ENCODE measurements around the gene UNC13A.

Gene UNC13A

DNA sequence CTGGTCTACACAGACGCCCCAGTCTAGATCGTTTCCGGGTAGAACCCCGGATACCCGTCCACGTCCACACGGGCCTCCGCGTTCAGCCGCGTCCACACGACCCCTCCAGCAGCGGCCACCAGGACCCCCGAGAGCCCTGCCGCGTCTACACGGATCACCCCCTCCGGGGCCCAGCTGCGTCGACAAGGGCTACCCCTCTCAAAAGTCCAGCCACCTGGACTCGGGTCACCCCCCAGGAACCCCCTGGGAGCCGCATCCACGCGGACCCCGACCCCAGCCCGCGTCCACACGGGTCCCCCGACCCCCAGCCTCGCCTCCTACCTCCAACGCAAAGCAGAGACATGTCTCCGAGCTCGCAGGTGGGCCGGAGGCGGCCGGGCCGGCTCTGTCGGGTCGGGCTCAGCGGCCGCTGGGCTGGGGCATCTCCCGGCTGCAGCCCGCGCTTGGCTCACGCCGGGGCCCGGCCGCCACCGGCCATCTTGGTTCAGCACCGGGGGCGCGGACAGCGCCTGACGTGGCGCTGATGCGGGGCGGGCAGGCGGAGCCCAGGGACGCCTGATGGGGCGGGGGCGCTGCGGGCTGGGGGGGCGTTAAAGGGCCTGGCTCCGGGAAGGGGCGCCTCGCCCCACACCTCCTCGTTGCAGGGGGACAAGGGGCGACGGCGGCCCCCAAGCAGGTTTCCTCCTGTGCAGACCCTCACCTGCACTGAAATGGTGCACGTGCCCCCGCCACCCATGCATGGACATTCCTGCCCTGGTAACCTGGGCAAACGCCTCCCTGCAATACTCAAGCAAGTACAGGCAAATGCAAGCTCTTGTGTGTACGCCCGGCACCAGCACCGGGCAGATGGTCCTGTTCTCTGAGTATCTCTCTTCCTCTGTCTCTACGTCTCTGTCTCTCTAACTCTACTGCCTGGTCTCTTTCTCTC lies at the start of gene UNC13A:
TSS of gene UNC13A (minus strand) at position 498 of the 928 bp plus-strand sequence. CDS start at position 343, 155 bp downstream.
- DNase-seq = peak; percentile 81

- no peak for DNase-seq
Measured at GRCh38 chr19:17737690-17738153, 49.6 kb upstream of the UNC13A start.

- DNase-seq = no peak
Measured at GRCh38 chr19:17735410-17735809, 47.3 kb upstream of the UNC13A start.

DNA sequence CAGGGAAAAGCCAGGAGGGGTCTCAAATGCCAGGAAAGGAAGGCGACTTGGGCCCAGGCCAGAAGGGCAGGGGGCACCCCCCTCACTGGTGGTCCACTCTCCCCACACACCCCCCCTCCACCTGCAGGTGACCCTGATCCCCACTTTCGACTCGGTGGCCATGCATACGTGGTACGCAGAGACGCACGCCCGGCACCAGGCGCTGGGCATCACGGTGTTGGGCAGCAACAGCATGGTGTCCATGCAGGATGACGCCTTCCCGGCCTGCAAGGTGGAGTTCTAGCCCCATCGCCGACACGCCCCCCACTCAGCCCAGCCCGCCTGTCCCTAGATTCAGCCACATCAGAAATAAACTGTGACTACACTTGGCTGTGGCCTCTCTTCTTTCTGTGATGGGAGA lies 46.0 kb upstream of the UNC13A start:
- DNase-seq = no peak

GRCh38 chr19:17733127-17733526 lies 45.0 kb upstream of the UNC13A start:
- DNase-seq = no peak

GRCh38 chr19:17727843-17728242 lies 39.7 kb upstream of the UNC13A start:
- DNase-seq = no peak

- no peak for DNase-seq
Measured at GRCh38 chr19:17726964-17727773, 39.0 kb upstream of the UNC13A start.

DNA sequence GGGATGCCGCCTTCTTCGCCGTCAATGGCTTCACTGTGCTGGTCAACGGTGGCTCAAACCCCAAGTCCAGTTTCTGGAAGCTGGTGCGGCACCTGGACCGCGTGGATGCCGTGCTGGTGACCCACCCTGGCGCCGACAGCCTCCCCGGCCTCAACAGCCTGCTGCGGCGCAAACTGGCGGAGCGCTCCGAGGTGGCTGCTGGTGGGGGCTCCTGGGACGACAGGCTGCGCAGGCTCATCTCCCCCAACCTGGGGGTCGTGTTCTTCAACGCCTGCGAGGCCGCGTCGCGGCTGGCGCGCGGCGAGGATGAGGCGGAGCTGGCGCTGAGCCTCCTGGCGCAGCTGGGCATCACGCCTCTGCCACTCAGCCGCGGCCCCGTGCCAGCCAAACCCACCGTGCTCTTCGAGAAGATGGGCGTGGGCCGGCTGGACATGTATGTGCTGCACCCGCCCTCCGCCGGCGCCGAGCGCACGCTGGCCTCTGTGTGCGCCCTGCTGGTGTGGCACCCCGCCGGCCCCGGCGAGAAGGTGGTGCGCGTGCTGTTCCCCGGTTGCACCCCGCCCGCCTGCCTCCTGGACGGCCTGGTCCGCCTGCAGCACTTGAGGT lies 38.1 kb upstream of the UNC13A start:
- DNase-seq = no peak

DNA sequence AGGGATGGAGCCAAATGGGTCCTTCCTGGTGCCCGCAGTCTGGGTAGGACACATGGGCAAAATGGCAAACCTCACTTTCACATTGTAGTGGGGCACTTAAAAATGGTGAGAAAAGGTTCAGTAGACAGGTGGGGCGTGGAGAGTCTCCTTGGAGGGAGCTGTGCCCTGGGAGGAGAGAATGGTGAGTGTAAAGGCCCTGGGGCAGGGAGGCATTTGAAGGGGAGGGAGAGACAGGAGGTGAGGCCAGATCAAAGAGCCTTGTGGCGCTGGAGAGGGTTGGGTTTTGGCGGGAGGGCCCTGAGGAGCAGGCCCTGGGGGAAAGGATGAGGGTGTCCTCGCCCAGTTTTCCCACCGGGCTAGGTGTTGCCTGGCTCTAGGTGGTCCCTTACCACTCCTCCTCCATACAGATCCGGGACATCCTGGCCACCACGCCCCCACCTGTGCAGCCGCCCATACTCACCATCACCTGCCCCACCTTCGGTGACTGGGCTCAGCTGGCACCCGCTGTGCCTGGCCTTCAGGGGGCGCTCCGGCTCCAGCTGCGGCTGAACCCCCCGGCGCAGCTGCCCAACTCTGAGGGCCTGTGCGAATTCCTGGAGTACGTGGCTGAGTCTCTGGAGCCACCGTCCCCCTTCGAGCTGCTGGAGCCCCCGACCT lies 37.4 kb upstream of the UNC13A start:
- DNase-seq = no peak

DNA sequence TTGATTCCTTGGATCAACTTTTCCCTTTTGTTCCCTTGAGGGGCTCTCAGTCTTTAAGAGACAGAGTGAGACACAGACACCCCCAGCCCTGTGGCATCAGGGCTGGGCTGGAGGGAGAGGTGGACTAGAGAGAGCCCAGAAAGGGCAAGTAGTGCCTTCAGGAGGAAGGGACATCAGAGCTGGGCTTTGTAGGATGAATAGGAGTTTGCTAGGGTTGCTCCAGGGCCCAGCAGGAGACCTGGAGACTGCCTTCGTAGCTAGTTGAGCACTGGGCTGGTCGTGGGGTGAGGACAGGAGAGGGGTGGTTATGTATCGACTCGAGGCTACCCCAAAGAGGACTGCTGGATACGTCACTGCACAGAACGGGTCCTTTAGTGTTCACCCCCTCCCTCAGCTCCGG lies 36.5 kb upstream of the UNC13A start:
- DNase-seq = no peak

GRCh38 chr19:17722655-17723240 lies 34.6 kb upstream of the UNC13A start:
- DNase-seq = no peak

DNA sequence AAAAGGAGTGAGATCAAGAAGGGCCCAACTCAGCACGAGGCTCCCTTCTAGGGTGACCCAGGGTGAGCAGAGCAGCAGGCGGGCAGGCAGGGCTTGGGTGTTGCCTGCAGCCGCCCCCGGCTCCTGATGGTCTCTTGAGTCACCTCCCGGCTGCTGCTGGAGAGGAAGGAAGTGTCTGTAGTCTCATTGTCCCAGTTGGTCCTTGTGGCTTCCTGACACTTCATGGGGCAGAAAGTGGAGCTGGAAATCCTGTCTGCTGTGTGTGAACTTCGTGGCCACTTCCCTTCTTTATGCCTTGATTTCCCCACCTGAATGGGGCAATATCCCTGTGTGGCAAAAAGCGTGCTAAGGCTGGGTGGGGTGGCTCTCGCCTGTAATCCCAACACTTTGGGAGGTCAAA lies 33.7 kb upstream of the UNC13A start:
- DNase-seq = no peak

DNA sequence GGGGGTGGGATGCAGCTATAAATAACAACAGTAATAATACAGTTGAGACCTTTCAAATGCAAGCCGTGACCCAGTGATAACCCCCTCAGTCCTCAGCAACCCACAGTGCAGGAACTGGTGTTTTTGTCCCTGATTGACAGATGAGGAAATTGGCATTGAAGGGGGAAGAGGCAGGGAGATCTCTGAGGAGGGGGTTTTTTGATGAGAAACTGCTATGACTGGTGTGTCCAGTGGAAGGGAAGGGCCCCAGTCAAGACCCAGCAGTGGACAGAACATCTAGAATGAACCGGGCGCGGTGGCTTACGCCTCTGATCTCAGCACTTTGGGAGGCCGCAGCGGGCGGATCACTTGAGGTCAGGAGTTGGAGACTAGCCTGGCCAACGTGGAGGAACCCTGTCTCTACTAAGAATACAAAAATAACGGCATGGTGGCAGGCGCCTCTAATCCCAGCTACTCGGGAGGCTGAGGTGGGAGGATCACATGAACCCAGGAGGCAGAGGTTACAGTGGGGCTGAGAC lies 33.0 kb upstream of the UNC13A start:
- no peak for DNase-seq

DNA sequence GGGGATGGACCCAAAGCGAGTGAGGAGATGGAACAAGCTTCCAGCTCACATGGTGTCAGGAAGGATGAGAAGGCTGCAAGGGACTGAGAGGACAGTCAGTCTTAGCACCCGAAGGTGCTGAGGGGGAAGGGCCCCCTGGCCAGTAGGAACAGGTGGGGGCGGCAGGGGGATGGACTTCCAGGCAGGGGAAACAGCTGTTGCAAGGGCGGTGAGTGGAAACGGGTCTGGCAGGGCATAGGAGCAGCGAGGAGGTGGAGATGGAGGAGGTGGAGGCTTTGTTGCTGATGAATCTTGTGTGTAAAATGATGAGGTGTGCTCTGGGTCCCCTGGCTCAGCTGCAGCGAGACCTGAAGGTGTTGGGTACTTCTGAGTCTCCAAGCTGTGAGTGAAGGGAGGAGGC lies 32.3 kb upstream of the UNC13A start:
- no peak for DNase-seq

DNA sequence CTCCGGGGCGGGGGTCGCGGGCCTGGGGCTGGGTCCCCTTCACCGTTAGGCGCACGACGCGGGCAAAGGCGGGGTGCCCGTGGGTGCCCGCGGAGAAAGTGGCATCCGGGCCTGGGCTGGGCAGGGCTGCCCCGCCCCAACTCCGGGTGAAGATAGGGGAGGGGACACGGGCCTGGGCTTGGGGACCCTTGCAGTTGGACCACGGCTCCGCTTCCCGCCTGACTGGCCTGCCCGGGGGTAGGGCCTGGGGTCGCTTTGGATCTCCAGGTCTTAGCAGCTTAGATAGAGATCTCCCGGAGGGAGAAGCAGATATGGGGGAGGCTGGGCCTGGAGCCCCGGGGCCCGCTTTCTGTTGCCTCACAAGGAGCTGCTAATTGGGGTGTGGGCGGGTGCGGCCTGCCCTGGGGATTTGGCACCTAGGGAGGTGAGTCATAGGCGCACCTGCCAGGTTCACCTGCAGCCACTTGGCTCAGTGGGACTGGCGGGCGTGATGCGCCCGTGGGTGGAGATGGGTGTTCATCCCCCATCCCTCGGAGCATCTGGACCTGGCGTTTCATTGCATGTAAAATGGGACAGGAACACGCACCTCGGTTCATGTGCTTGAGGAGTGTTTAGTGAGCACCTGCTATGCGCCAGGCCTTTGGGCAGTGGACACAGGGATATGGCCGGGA lies 31.7 kb upstream of the UNC13A start:
- peak; percentile 82 for DNase-seq

- DNase-seq = peak; percentile 89
Measured at GRCh38 chr19:17718947-17719711, 31.0 kb upstream of the UNC13A start, which contains the start of gene MAP1S. TSS of gene MAP1S (plus strand) at chr19:17719480. CDS start at chr19:17719503, 23 bp downstream.

DNA sequence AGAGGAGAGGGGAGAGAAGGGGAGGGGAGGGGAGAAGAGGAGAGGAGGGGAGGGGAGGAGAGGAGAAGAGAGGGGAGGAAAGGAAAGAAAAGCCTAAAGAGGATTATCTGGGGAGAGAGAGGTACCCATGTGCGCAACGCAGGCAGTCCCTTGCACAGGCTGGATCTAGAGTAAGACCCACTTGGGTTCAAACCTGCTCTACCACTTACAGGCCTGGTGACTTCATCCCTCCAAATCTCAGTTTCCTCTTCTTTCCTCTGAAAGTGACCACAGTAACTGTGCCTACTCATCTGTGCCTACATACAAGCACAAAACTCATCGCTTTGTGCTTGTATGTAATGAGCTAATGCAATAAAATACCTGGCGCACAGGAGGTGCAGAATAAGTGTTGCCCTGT lies 30.4 kb upstream of the UNC13A start:
- DNase-seq = no peak

DNA sequence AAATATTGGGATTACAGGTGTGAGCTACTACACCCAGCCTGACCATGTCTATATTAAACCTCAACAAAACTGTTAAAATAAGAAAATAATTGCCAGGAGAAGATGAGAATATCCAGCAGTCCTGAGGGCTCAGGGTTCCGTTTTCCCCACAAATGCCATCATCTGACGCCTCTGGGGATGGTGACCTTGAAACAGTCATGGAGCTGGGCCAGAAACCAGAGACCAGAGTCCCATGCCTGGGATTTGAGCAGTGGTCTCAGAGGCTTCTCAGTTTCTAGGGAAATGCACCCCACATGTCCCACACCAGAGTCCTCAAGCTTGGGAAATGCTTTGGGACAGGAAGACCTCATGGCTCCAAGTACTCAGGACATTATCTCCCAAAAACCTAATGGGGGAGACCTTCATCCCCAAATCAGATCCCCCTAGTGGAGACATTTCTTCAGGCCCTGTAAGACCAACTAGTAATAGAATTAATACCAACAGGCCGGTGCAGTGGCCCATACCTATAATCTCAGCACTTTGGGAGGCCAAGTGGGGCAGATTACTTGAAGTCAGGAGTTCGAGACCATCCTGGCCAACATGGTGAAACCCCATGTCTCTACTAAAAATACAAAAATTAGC lies 28.3 kb upstream of the UNC13A start:
- no peak for DNase-seq

GRCh38 chr19:17711851-17712250 lies 23.7 kb upstream of the UNC13A start:
- no peak for DNase-seq

- DNase-seq = no peak
Measured at GRCh38 chr19:17706750-17707181, 18.6 kb upstream of the UNC13A start.

Measured in activated effector memory CD4-positive, alpha-beta T cell treated with anti-CD3 and anti-CD28 coated beads, Interleukin-2, amount 50 U/mL, for 16 hours (primary cell).